Amniotic stem cell (primary cell): Measurements from ENCODE around the gene DNASE2B.
"Not testable (repeated sequence)": the region's sequence is repeated elsewhere in the genome, so short reads cannot be mapped to it uniquely, and the experiment has no call there.

ENCODE experiments used
- DNase-seq: peaks from one replicate; lab custom pipeline; 2025; lab: John Stamatoyannopoulos, UW

The DNASE2B gene

GRCh38 chr1:84412316-84412942 is 14.1 kb downstream of the DNASE2B start:
- DNase-seq: peak; percentile 66

- DNase-seq: no peak
Measured at GRCh38 chr1:84415396-84415795, 17.1 kb downstream of the DNASE2B start.

GRCh38 chr1:84422909-84423308 is 24.6 kb downstream of the DNASE2B start:
- no peak for DNase-seq

- no peak for DNase-seq
Measured at GRCh38 chr1:84424513-84425149, 26.3 kb downstream of the DNASE2B start.

GRCh38 chr1:84425150-84425896 is 27.0 kb downstream of the DNASE2B start:
- DNase-seq: no peak

- no peak for DNase-seq
Measured at GRCh38 chr1:84426376-84426775, 28.1 kb downstream of the DNASE2B start.

- DNase-seq: no peak
Measured at GRCh38 chr1:84427250-84428188, 29.2 kb downstream of the DNASE2B start.

- no peak for DNase-seq
Measured at GRCh38 chr1:84428235-84428634, 30.0 kb downstream of the DNASE2B start.

GRCh38 chr1:84429231-84429630 is 30.9 kb downstream of the DNASE2B start:
- no peak for DNase-seq

- no peak for DNase-seq
Measured at GRCh38 chr1:84430546-84430945, 32.3 kb downstream of the DNASE2B start.

GRCh38 chr1:84433258-84434080 is 35.2 kb downstream of the DNASE2B start:
- DNase-seq: peak; percentile 55

GRCh38 chr1:84434081-84434769 is 35.9 kb downstream of the DNASE2B start:
- DNase-seq: no peak

GRCh38 chr1:84434801-84435549 is 36.7 kb downstream of the DNASE2B start:
- DNase-seq: no peak

- DNase-seq: no peak
Measured at GRCh38 chr1:84436876-84437655, 38.8 kb downstream of the DNASE2B start.

GRCh38 chr1:84442256-84442655 is 44.0 kb downstream of the DNASE2B start:
- DNase-seq: peak; percentile 70

GRCh38 chr1:84442747-84443646 is 44.7 kb downstream of the DNASE2B start:
- DNase-seq: not testable (repeated sequence)

GRCh38 chr1:84448704-84449103 is 50.4 kb downstream of the DNASE2B start:
- not testable (repeated sequence) for DNase-seq

GRCh38 chr1:84450910-84451309 is 52.6 kb downstream of the DNASE2B start:
- DNase-seq: no peak
